SK-N-SH treated with all-trans-retinoic acid at 6 μM for 48 hours (cell line): ENCODE measurements around the gene ERC1.

Experiments used
- ATAC-seq: fragments of 200-7000 bp; cut with Tn5 transposase; 3 replicates; pipeline ENCODE4 v1.9.1; 2020; ENCODE audit warnings: mild to moderate bottlenecking, moderate library complexity
- ARNTL ChIP-seq: fragments of 450-650 bp; formaldehyde crosslinking; IDR thresholded peaks from 2 replicates; pipeline ENCODE4 v1.5.0; 2020; ENCODE audit warnings: low read depth, mild to moderate bottlenecking, moderate library complexity, borderline replicate concordance
- BACH2 ChIP-seq: fragments of 250-450 bp; sonication (Bioruptor Pico); IDR thresholded peaks from 2 replicates; pipeline ENCODE4 v1.9.0; 2021; ENCODE audit warnings: mild to moderate bottlenecking, borderline replicate concordance
- CSDC2 ChIP-seq: fragments of 250-450 bp; sonication (Bioruptor Pico); IDR thresholded peaks from 2 replicates; pipeline ENCODE4 v1.5.0; 2020; ENCODE audit warnings: mild to moderate bottlenecking, moderate library complexity
- ESRRG ChIP-seq: fragments of 250-450 bp; sonication (Bioruptor Pico); IDR thresholded peaks from 2 replicates; pipeline ENCODE4 v1.6.1; 2021; ENCODE audit warnings: mild to moderate bottlenecking
- GLIS3 ChIP-seq: fragments of 250-450 bp; sonication (Bioruptor Pico); IDR thresholded peaks from 2 replicates; pipeline ENCODE4 v1.5.0; 2020; ENCODE audit warnings: mild to moderate bottlenecking, moderate library complexity
- ISL1 ChIP-seq: fragments of 250-450 bp; sonication (Bioruptor Pico); IDR thresholded peaks from 2 replicates; pipeline ENCODE4 v2.1.2; 2022; ENCODE audit warnings: mild to moderate bottlenecking, moderate library complexity
- OSR1 ChIP-seq: fragments of 250-450 bp; sonication (Bioruptor Pico); IDR thresholded peaks from 2 replicates; pipeline ENCODE4 v1.8.0; 2022; ENCODE audit warnings: moderate library complexity, mild to moderate bottlenecking, inconsistent platforms
- PATZ1 ChIP-seq: fragments of 250-450 bp; sonication (Bioruptor Pico); IDR thresholded peaks from 2 replicates; pipeline ENCODE4 v1.8.0; 2020; ENCODE audit warnings: mild to moderate bottlenecking, moderate library complexity, borderline replicate concordance
- PPARA ChIP-seq: fragments of 250-450 bp; sonication (Bioruptor Pico); IDR thresholded peaks from 2 replicates; pipeline ENCODE4 v1.5.0; 2020; ENCODE audit warnings: mild to moderate bottlenecking, borderline replicate concordance
- RARB ChIP-seq: fragments of 250-450 bp; sonication (Bioruptor Pico); IDR thresholded peaks from 2 replicates; pipeline ENCODE4 v1.8.0; 2021; ENCODE audit warnings: mild to moderate bottlenecking, moderate library complexity
- TCF4 ChIP-seq: fragments of 250-450 bp; sonication (Bioruptor Pico); IDR thresholded peaks from 2 replicates; pipeline ENCODE4 v1.8.0; 2021; ENCODE audit warnings: mild to moderate bottlenecking, moderate library complexity, borderline replicate concordance
- TOX ChIP-seq: fragments of 250-450 bp; sonication (Bioruptor Pico); IDR thresholded peaks from 2 replicates; pipeline ENCODE4 v1.8.0; 2021; ENCODE audit warnings: mild to moderate bottlenecking, moderate library complexity, borderline replicate concordance
- ZC3H10 ChIP-seq: fragments of 250-450 bp; sonication (Bioruptor Pico); IDR thresholded peaks from 2 replicates; pipeline ENCODE4 v1.5.1; 2021; ENCODE audit warnings: mild to moderate bottlenecking, moderate library complexity
- ZFP3 ChIP-seq: fragments of 250-450 bp; sonication (Bioruptor Pico); IDR thresholded peaks from 2 replicates; pipeline ENCODE4 v1.5.0; 2020; ENCODE audit warnings: mild to moderate bottlenecking, moderate library complexity
- ZFP30 ChIP-seq: fragments of 450-650 bp; formaldehyde crosslinking; IDR thresholded peaks from 2 replicates; pipeline ENCODE4 v1.5.0; 2022; ENCODE audit warnings: mild to moderate bottlenecking, moderate library complexity
- ZNF70 ChIP-seq: fragments of 450-650 bp; formaldehyde crosslinking; IDR thresholded peaks from 2 replicates; pipeline ENCODE4 v1.5.0; 2020; ENCODE audit warnings: mild to moderate bottlenecking, moderate library complexity
- ZNF8 ChIP-seq: fragments of 450-650 bp; formaldehyde crosslinking; IDR thresholded peaks from 2 replicates; pipeline ENCODE4 v1.5.0; 2020; ENCODE audit warnings: mild to moderate bottlenecking, moderate library complexity
- TF ChIP-seq, protein P1 (sequence below): fragments of 250-450 bp; sonication (Bioruptor Pico); IDR thresholded peaks from 2 replicates; pipeline ENCODE4 v1.5.0; 2020; ENCODE audit warnings: mild to moderate bottlenecking, moderate library complexity
- TF ChIP-seq, protein P2 (sequence below): fragments of 250-450 bp; sonication (Bioruptor Pico); IDR thresholded peaks from 2 replicates; pipeline ENCODE4 v1.5.1; 2020; ENCODE audit warnings: low read depth, mild to moderate bottlenecking, moderate library complexity
- TF ChIP-seq, protein P3 (sequence below): fragments of 250-450 bp; sonication (Bioruptor Pico); IDR thresholded peaks from 2 replicates; pipeline ENCODE4 v1.5.1; 2021; ENCODE audit warnings: mild to moderate bottlenecking, moderate library complexity

ERC1 gene

GRCh38 chr12:1262011-1262410, 271.0 kb downstream of the ERC1 start (continued):
- TF ChIP-seq, protein P1, sequence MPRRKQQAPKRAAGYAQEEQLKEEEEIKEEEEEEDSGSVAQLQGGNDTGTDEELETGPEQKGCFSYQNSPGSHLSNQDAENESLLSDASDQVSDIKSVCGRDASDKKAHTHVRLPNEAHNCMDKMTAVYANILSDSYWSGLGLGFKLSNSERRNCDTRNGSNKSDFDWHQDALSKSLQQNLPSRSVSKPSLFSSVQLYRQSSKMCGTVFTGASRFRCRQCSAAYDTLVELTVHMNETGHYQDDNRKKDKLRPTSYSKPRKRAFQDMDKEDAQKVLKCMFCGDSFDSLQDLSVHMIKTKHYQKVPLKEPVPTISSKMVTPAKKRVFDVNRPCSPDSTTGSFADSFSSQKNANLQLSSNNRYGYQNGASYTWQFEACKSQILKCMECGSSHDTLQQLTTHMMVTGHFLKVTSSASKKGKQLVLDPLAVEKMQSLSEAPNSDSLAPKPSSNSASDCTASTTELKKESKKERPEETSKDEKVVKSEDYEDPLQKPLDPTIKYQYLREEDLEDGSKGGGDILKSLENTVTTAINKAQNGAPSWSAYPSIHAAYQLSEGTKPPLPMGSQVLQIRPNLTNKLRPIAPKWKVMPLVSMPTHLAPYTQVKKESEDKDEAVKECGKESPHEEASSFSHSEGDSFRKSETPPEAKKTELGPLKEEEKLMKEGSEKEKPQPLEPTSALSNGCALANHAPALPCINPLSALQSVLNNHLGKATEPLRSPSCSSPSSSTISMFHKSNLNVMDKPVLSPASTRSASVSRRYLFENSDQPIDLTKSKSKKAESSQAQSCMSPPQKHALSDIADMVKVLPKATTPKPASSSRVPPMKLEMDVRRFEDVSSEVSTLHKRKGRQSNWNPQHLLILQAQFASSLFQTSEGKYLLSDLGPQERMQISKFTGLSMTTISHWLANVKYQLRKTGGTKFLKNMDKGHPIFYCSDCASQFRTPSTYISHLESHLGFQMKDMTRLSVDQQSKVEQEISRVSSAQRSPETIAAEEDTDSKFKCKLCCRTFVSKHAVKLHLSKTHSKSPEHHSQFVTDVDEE (CRISPR knock-in tag) = no peak
- no peak for TF ChIP-seq ZFP30 (CRISPR knock-in tag)
- TF ChIP-seq CSDC2 = no peak
- TF ChIP-seq, protein P2, sequence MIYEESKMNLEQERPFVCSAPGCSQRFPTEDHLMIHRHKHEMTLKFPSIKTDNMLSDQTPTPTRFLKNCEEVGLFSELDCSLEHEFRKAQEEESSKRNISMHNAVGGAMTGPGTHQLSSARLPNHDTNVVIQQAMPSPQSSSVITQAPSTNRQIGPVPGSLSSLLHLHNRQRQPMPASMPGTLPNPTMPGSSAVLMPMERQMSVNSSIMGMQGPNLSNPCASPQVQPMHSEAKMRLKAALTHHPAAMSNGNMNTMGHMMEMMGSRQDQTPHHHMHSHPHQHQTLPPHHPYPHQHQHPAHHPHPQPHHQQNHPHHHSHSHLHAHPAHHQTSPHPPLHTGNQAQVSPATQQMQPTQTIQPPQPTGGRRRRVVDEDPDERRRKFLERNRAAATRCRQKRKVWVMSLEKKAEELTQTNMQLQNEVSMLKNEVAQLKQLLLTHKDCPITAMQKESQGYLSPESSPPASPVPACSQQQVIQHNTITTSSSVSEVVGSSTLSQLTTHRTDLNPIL = no peak
- TF ChIP-seq, all 23 proteins: peak for 0

DNA sequence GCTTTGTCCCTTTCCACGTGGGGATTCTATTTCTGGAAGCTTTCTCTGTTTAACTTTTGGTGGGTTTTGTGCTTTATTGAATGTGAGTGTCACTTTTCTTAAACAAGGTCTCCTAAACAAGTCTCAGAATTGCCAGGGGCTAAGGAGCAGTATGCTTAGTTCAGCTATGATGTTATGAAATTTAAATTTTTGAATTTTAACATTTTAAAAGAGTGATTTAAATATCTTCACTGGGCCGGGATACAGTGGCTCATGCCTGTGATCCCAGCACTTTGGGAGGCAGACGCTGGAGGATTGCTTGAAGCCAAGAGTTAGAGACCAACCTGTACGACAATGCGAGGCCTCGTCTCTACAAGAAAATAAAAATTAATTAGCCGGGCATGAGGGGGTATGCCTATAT, 276.2 kb downstream of the ERC1 start:
- ATAC-seq = no peak
- TF ChIP-seq BACH2 (CRISPR knock-in tag) = no peak
- TF ChIP-seq PATZ1 (CRISPR knock-in tag) = no peak
- TF ChIP-seq TCF4 (CRISPR knock-in tag) = no peak

DNA sequence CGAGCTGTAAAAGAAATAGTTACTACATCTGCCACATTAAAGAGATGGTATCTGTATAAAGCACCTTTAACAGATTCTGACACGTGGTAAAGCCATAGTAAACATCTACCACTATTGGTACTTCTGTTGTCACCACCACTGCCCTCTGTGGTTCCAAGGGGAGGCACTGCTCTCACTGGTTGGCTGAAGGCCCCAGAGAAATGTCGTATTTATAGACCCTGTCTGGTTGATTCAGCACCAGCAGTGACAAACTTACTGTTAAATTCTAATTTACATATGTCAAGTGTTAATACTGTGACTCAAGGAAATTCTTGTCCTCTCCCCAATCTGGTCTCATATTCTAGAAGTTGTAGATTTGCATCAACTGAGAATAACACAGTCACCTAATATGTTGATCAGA, 281.1 kb downstream of the ERC1 start:
- ATAC-seq = no peak

More for the DNA sequence above, 281.1 kb downstream of the ERC1 start:
- TF ChIP-seq ARNTL (CRISPR knock-in tag) = no peak
- TF ChIP-seq ZFP3 (CRISPR knock-in tag) = no peak
- TF ChIP-seq ZC3H10 = no peak
- TF ChIP-seq, protein P2 = no peak
- TF ChIP-seq, protein P1 (CRISPR knock-in tag) = no peak
- TF ChIP-seq TCF4 (CRISPR knock-in tag) = no peak
- no peak for TF ChIP-seq PPARA
- no peak for TF ChIP-seq ZNF8
- no peak for TF ChIP-seq OSR1
- no peak for TF ChIP-seq CSDC2
- no peak for TF ChIP-seq ZNF70
- TF ChIP-seq ISL1 (CRISPR knock-in tag) = no peak
- TF ChIP-seq, protein P3, sequence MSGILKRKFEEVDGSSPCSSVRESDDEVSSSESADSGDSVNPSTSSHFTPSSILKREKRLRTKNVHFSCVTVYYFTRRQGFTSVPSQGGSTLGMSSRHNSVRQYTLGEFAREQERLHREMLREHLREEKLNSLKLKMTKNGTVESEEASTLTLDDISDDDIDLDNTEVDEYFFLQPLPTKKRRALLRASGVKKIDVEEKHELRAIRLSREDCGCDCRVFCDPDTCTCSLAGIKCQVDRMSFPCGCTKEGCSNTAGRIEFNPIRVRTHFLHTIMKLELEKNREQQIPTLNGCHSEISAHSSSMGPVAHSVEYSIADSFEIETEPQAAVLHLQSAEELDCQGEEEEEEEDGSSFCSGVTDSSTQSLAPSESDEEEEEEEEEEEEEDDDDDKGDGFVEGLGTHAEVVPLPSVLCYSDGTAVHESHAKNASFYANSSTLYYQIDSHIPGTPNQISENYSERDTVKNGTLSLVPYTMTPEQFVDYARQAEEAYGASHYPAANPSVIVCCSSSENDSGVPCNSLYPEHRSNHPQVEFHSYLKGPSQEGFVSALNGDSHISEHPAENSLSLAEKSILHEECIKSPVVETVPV (CRISPR knock-in tag) = no peak
- no peak for TF ChIP-seq BACH2 (CRISPR knock-in tag)
- TF ChIP-seq TOX (CRISPR knock-in tag) = no peak
- TF ChIP-seq ZFP30 (CRISPR knock-in tag) = no peak
- no peak for TF ChIP-seq GLIS3
- TF ChIP-seq ESRRG (CRISPR knock-in tag) = no peak
- TF ChIP-seq RARB (CRISPR knock-in tag) = no peak
